ENCODE measurements around the gene PRICKLE4.

DNA sequence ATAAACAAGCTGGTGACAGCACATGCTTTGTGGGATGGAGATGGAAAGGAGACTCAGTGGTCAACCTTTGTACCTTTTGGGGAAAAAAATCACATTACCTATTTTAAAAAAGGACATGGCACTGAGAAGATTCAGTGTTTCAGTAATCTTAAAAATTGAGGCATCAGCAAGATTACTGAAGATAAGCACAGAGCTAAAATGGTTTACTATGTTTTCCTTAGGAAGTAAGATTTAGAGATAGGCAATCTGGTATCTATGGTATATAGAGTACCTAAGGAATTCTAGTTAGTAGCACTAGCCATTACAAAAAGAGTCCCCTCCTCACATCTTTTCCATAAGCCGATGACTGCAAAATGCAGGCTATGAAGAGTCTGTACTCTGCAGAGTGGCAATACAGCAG, 42.6 kb downstream of the PRICKLE4 start:
- TF ChIP-seq POLR2AphosphoS5 (IDR thresholded peaks at IDR 0.05; ENCODE audit: low read depth, low read length) (no peak), RAD21 (IDR thresholded peaks at IDR 0.05; ENCODE audit: low read depth) (no peak), EGR1 (IDR thresholded peaks at IDR 0.05; ENCODE audit: low read depth) (no peak), POLR2A (IDR thresholded peaks at IDR 0.05; ENCODE audit: borderline replicate concordance, extremely low read depth, insufficient read depth, insufficient read length) (no peak), SP1 (IDR thresholded peaks at IDR 0.05; ENCODE audit: low read depth) (no peak), ZNF274 (IDR thresholded peaks at IDR 0.05; ENCODE audit: low read depth, low read length) (no peak), ZFX (IDR thresholded peaks at IDR 0.05) (no peak)
- TF ChIP-seq, protein P1, sequence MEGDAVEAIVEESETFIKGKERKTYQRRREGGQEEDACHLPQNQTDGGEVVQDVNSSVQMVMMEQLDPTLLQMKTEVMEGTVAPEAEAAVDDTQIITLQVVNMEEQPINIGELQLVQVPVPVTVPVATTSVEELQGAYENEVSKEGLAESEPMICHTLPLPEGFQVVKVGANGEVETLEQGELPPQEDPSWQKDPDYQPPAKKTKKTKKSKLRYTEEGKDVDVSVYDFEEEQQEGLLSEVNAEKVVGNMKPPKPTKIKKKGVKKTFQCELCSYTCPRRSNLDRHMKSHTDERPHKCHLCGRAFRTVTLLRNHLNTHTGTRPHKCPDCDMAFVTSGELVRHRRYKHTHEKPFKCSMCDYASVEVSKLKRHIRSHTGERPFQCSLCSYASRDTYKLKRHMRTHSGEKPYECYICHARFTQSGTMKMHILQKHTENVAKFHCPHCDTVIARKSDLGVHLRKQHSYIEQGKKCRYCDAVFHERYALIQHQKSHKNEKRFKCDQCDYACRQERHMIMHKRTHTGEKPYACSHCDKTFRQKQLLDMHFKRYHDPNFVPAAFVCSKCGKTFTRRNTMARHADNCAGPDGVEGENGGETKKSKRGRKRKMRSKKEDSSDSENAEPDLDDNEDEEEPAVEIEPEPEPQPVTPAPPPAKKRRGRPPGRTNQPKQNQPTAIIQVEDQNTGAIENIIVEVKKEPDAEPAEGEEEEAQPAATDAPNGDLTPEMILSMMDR (IDR thresholded peaks at IDR 0.05 in 2 of 3, conservative IDR thresholded peaks at IDR 0.05 in 1 of 3; ENCODE audit: borderline replicate concordance in 1 of 3, insufficient read depth in 1 of 3, low read depth in 2 of 3, low read length in 2 of 3), result no peak

Measured in HCT116 (cell line).